ENCODE results near the gene CFAP410. TPM values are rescaled to one million over a fixed set of nuclear protein-coding genes. Genes with fewer than 3 reads are reported as not detected.

CFAP410 gene
- total and polyA plus RNA-seq, 9 donors = 1.2 to 40.8 (median 29.3) TPM

GRCh38 chr21:44320847-44321246 is 18.3 kb downstream of the CFAP410 start:
- no peaks in the 10 kb centered on the region for H3K27me3 ChIP-seq
- no peak overlapping the region for H3K4me3 ChIP-seq
- TF ChIP-seq CTCF (IDR thresholded peaks at IDR 0.05) = no peak
- TF ChIP-seq POLR2A (IDR thresholded peaks at IDR 0.05) = no peak
- no peak for TF ChIP-seq EP300 (IDR thresholded peaks at IDR 0.05)
- no peak for DNase-seq
- intact Hi-C loops (cut with DNase I) = no loop called here
- H3K36me3 ChIP-seq = no peaks in the 10 kb centered on the region
- H3K9me3 ChIP-seq = no peaks in the 10 kb centered on the region
- WGBS, 3 donors = 91 to 94% (median 92%) methylated on average over 13 of the region's 13 CpGs
- H3K27ac ChIP-seq = no peak overlapping the region
- H3K4me1 ChIP-seq (ENCODE audit: insufficient read depth) = no peaks in the 10 kb centered on the region

- DNase-seq = no peak
- Histone ChIP-seq H3K36me3 (no peaks in the 10 kb centered on the region), H3K4me3 (no peak overlapping the region), H3K4me1 (ENCODE audit: insufficient read depth) (no peaks in the 10 kb centered on the region), H3K27me3 (no peaks in the 10 kb centered on the region), H3K27ac (no peak overlapping the region), H3K9me3 (no peaks in the 10 kb centered on the region)
- intact Hi-C loops (cut with DNase I) = no loop called here
- 87 to 95% (median 91%) methylated on average over 35 of the region's 35 CpGs for WGBS, 3 donors
- no peak for TF ChIP-seq EP300 (IDR thresholded peaks at IDR 0.05)
- TF ChIP-seq CTCF (IDR thresholded peaks at IDR 0.05) = no peak
- TF ChIP-seq POLR2A (IDR thresholded peaks at IDR 0.05) = no peak
Observed at GRCh38 chr21:44319407-44320065, 19.7 kb downstream of the CFAP410 start.

GRCh38 chr21:44318489-44319285 is 20.5 kb downstream of the CFAP410 start:
- Histone ChIP-seq H3K4me1 (ENCODE audit: insufficient read depth) (no peaks in the 10 kb centered on the region), H3K36me3 (no peaks in the 10 kb centered on the region), H3K27ac (no peak overlapping the region), H3K9me3 (no peaks in the 10 kb centered on the region), H3K27me3 (no peaks in the 10 kb centered on the region), H3K4me3 (no peak overlapping the region)
- TF ChIP-seq CTCF (IDR thresholded peaks at IDR 0.05) = no peak
- no peak for TF ChIP-seq EP300 (IDR thresholded peaks at IDR 0.05)
- TF ChIP-seq POLR2A (IDR thresholded peaks at IDR 0.05) = no peak
- 88 to 93% (median 92%) methylated on average over 25 of the region's 25 CpGs for WGBS, 3 donors
- DNase-seq = no peak
- intact Hi-C loops (cut with DNase I) = no loop called here

GRCh38 chr21:44317871-44318270 is 21.3 kb downstream of the CFAP410 start:
- no peak for DNase-seq
- no peak overlapping the region for H3K27ac ChIP-seq
- no peak for TF ChIP-seq EP300 (IDR thresholded peaks at IDR 0.05)
- TF ChIP-seq CTCF (IDR thresholded peaks at IDR 0.05) = no peak
- TF ChIP-seq POLR2A (IDR thresholded peaks at IDR 0.05) = no peak
- intact Hi-C loops (cut with DNase I) = no loop called here
- H3K36me3 ChIP-seq = no peaks in the 10 kb centered on the region
- H3K9me3 ChIP-seq = no peaks in the 10 kb centered on the region
- H3K4me1 ChIP-seq (ENCODE audit: insufficient read depth) = no peaks in the 10 kb centered on the region
- no peaks in the 10 kb centered on the region for H3K27me3 ChIP-seq
- no peak overlapping the region for H3K4me3 ChIP-seq
- 91 to 94% (median 93%) methylated on average over 20 to 22 of the region's 22 CpGs for WGBS, 3 donors
